ENCODE measurements around the gene KDM6A. TPM values are rescaled to one million over a fixed set of nuclear protein-coding genes. Genes with fewer than 3 reads are reported as not detected.

The KDM6A gene
- polyA plus RNA-seq, 1 experiment: 9.9 TPM

DNA sequence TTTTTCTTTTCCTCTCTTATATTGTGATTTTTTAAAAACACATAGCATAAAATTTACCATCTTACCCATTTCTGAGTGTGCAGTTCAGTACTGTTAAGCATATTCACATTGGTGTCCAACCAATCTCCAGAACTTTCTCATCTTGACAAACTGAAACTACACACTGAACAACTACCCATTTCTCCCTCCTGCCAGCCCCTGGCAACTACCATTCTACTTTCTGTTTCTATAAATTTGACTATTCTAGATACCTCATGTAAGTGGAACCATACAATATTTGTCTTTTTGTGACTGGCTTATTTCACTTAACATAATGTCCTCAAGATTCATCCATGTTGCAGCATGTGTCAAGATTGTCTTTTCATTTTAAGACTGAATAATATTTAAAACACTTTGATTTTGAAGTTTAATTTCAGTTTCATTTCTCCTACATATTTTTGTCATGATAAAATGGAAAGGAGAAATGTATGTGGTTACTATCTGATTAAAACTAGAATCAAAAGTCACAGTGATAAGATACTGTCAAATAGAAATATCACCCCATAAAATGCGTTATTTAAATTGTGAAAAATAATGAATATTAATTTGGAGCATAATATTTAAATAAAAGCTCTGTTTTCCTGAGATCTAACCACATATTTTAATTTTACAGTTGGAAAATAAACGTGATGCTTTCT lies 204.9 kb downstream of the KDM6A start:
- DNase-seq (ENCODE audit: low read depth, low spot score): no peak
- ChIA-PET CTCF (no interaction called here), POLR2A (no interaction called here)
- H3K27ac ChIP-seq (ENCODE audit: low read depth, low read length): no peak overlapping the region
- no peaks in the 10 kb centered on the region for H3K27me3 ChIP-seq (ENCODE audit: control insufficient read depth, insufficient read depth, low read length)
- H3K4me3 ChIP-seq (ENCODE audit: low read depth, low read length): no peak overlapping the region
- TF ChIP-seq, protein P1, sequence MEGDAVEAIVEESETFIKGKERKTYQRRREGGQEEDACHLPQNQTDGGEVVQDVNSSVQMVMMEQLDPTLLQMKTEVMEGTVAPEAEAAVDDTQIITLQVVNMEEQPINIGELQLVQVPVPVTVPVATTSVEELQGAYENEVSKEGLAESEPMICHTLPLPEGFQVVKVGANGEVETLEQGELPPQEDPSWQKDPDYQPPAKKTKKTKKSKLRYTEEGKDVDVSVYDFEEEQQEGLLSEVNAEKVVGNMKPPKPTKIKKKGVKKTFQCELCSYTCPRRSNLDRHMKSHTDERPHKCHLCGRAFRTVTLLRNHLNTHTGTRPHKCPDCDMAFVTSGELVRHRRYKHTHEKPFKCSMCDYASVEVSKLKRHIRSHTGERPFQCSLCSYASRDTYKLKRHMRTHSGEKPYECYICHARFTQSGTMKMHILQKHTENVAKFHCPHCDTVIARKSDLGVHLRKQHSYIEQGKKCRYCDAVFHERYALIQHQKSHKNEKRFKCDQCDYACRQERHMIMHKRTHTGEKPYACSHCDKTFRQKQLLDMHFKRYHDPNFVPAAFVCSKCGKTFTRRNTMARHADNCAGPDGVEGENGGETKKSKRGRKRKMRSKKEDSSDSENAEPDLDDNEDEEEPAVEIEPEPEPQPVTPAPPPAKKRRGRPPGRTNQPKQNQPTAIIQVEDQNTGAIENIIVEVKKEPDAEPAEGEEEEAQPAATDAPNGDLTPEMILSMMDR (IDR thresholded peaks at IDR 0.05; ENCODE audit: low read depth, low read length): no peak
- H3K9me3 ChIP-seq (ENCODE audit: control insufficient read depth, insufficient read depth, low read length): no peaks in the 10 kb centered on the region

DNA sequence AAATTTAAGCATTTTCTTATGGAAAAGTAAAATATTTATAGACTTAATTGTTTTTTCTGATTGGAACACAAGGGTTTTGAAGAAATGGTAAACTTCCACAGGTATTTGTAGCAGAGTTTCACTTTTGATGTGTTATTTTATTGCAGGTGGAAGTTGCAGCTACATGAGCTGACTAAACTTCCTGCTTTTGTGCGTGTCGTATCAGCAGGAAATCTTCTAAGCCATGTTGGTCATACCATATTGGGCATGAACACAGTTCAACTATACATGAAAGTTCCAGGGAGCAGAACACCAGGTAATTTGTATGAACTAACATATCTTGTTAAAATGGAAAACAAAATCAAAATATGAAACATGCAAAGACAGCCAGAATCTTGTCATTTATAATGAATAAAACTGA lies 210.3 kb downstream of the KDM6A start:
- H3K9me3 ChIP-seq (ENCODE audit: control insufficient read depth, insufficient read depth, low read length): no peaks in the 10 kb centered on the region
- TF ChIP-seq, protein P1 (IDR thresholded peaks at IDR 0.05; ENCODE audit: low read depth, low read length): no peak
- no peak overlapping the region for H3K27ac ChIP-seq (ENCODE audit: low read depth, low read length)
- no peak for DNase-seq (ENCODE audit: low read depth, low spot score)
- H3K27me3 ChIP-seq (ENCODE audit: control insufficient read depth, insufficient read depth, low read length): no peaks in the 10 kb centered on the region
- no peak overlapping the region for H3K4me3 ChIP-seq (ENCODE audit: low read depth, low read length)
- CTCF ChIA-PET: no interaction called here
- POLR2A ChIA-PET: no interaction called here

DNA sequence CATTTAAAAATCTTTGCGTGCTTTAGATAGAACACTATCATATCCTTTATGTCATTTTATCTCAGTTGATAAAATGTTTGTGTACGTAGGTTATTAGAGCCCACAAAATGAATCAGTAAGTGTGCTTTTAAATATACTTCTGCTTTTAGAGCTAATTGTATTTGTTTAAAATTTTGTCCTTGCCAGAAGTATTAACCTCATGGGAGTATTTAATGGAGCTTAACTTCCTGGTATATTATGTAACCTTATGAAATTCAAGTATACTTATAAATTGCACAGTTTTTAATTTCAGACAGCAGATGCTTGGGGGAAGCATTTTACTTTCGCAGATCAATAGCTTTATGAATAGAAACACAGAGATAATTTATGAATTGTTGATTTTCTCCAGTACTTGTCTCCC lies 237.5 kb downstream of the KDM6A start:
- Histone ChIP-seq H3K9me3 (ENCODE audit: control insufficient read depth, insufficient read depth, low read length) (no peaks in the 10 kb centered on the region), H3K4me3 (ENCODE audit: low read depth, low read length) (no peak overlapping the region), H3K27ac (ENCODE audit: low read depth, low read length) (no peak overlapping the region), H3K27me3 (ENCODE audit: control insufficient read depth, insufficient read depth, low read length) (no peaks in the 10 kb centered on the region)
- no peak for DNase-seq (ENCODE audit: low read depth, low spot score)
- ChIA-PET POLR2A (no interaction called here), CTCF (no interaction called here)
- TF ChIP-seq, protein P1 (IDR thresholded peaks at IDR 0.05; ENCODE audit: low read depth, low read length): no peak

DNA sequence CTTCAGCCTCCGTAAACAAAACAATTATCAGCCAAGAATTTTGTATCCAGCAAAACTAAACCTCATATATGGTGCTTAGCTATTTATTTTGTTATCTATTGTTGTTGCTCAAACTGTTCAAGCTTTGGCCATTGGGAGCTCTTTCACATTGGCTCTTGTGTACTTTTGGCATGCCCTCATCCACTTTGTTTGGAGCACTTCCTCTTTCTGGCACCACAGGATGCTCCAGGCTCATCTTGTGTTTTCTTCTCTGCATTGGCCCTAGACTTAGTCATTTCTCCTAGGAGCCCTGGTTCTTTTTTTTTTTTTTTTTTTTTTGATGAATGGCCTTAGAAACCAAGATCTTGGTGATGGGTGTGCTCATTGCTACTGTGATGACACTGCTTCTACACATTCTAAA lies 253.2 kb downstream of the KDM6A start:
- ChIA-PET CTCF (no interaction called here), POLR2A (no interaction called here)
- Histone ChIP-seq H3K27ac (ENCODE audit: low read depth, low read length) (no peak overlapping the region), H3K4me3 (ENCODE audit: low read depth, low read length) (no peak overlapping the region), H3K9me3 (ENCODE audit: control insufficient read depth, insufficient read depth, low read length) (no peaks in the 10 kb centered on the region), H3K27me3 (ENCODE audit: control insufficient read depth, insufficient read depth, low read length) (no peaks in the 10 kb centered on the region)
- no peak for DNase-seq (ENCODE audit: low read depth, low spot score)
- TF ChIP-seq, protein P1 (IDR thresholded peaks at IDR 0.05; ENCODE audit: low read depth, low read length): no peak

GRCh38 chrX:45128896-45129454 lies 256.0 kb downstream of the KDM6A start:
- DNase-seq (ENCODE audit: low read depth, low spot score): no peak
- H3K9me3 ChIP-seq (ENCODE audit: control insufficient read depth, insufficient read depth, low read length): no peaks in the 10 kb centered on the region
- ChIA-PET POLR2A (interaction anchor here (0.6 kb wide), 1 partner anchor 11 kb away, joined by 3 read pairs; no protein-coding TSS in a partner anchor), CTCF (no interaction called here)
- H3K27ac ChIP-seq (ENCODE audit: low read depth, low read length): no peak overlapping the region
- TF ChIP-seq, protein P1 (IDR thresholded peaks at IDR 0.05; ENCODE audit: low read depth, low read length): no peak
- H3K4me3 ChIP-seq (ENCODE audit: low read depth, low read length): no peak overlapping the region
- no peaks in the 10 kb centered on the region for H3K27me3 ChIP-seq (ENCODE audit: control insufficient read depth, insufficient read depth, low read length)
